CD14-positive monocyte (primary cell): ENCODE data around the gene CEBPG. TPM values are rescaled to one million over a fixed set of nuclear protein-coding genes. Genes with fewer than 3 reads are reported as not detected.

Experiments used
- DNase-seq, 3 donors: peaks; one replicate each; pipeline ENCODE4 v3.0.0-alpha.2; 2011 to 2022
- H2AFZ ChIP-seq: 2 replicates; pipeline ENCODE4 v1.6.0; 2012; ENCODE audit warnings: mild to moderate bottlenecking, low read depth, low read length, inconsistent platforms; ENCODE audit not compliant: insufficient read depth, poor library complexity, severe bottlenecking
- H3K27ac ChIP-seq, 2 donors: 1 replicate in 1 of 2; 2 replicates in 1 of 2; pipeline ENCODE4 v1.5.1; 2012 to 2013; ENCODE audit warnings: low read length in 2 of 2, control low read depth in 1 of 2, inconsistent platforms in 1 of 2, low read depth in 1 of 2, mild to moderate bottlenecking in 1 of 2
- H3K27me3 ChIP-seq, 2 donors: one replicate each; pipeline versions ENCODE4 v1.6.0 to v1.6.1; 2011 to 2013; ENCODE audit warnings: low read length in 2 of 2; ENCODE audit not compliant: control insufficient read depth in 2 of 2, insufficient read depth in 2 of 2
- H3K36me3 ChIP-seq, 2 donors: replicated peaks in 1 of 2; 1 replicate in 1 of 2; 2 replicates in 1 of 2; pipeline versions ENCODE4 v1.5.1 to v1.6.1; 2012 to 2013; ENCODE audit warnings: low read length in 2 of 2, control low read depth in 1 of 2, inconsistent platforms in 1 of 2, mild to moderate bottlenecking in 1 of 2; ENCODE audit not compliant: insufficient read depth in 2 of 2, control insufficient read depth in 1 of 2
- H3K4me1 ChIP-seq, 2 donors: 1 replicate in 1 of 2; 2 replicates in 1 of 2; pipeline versions ENCODE4 v1.5.1 to v1.6.1; 2012 to 2013; ENCODE audit warnings: low read length in 2 of 2, control low read depth in 1 of 2, inconsistent platforms in 1 of 2, mild to moderate bottlenecking in 1 of 2, moderate library complexity in 1 of 2; ENCODE audit not compliant: insufficient read depth in 2 of 2, control insufficient read depth in 1 of 2
- H3K4me2 ChIP-seq: replicated peaks from 2 replicates; pipeline ENCODE3; 2012; ENCODE audit warnings: low read length, moderate library complexity, mild to moderate bottlenecking; ENCODE audit not compliant: poor library complexity, severe bottlenecking; ENCODE audit errors: extremely low read depth
- H3K4me3 ChIP-seq, 3 experiments: fragments of 200-600 bp in 1 of 3; sonication (generic) in 1 of 3; replicated peaks in 1 of 3; 1 replicate in 2 of 3; 2 replicates in 1 of 3; pipeline ENCODE4 v1.5.1; 2011 to 2013; ENCODE audit warnings: low read length in 3 of 3, mild to moderate bottlenecking in 3 of 3, control low read depth in 2 of 3, low read depth in 2 of 3, inconsistent platforms in 1 of 3, moderate library complexity in 1 of 3
- H3K79me2 ChIP-seq: 2 replicates; pipeline ENCODE4 v1.6.0; 2012; ENCODE audit warnings: mild to moderate bottlenecking, control low read depth, inconsistent platforms, low read length, moderate library complexity; ENCODE audit not compliant: insufficient read depth
- H3K9ac ChIP-seq: 2 replicates; pipeline ENCODE4 v1.6.0; 2017; ENCODE audit warnings: low read length, mild to moderate bottlenecking; ENCODE audit not compliant: insufficient read depth, poor library complexity, severe bottlenecking
- H3K9me3 ChIP-seq, 2 donors: replicated peaks in 1 of 2; 1 replicate in 1 of 2; 2 replicates in 1 of 2; pipeline versions ENCODE4 v1.5.1 to v1.6.1; 2012 to 2013; ENCODE audit warnings: low read length in 2 of 2, control low read depth in 1 of 2; ENCODE audit not compliant: control insufficient read depth in 1 of 2, insufficient read depth in 1 of 2
- H4K20me1 ChIP-seq: 2 replicates; pipeline ENCODE4 v1.6.0; 2012; ENCODE audit warnings: mild to moderate bottlenecking, low read length, control low read depth, moderate library complexity; ENCODE audit not compliant: insufficient read depth
- H3K27ac Mint-ChIP-seq, 7 donors: one replicate each; pipeline ENCODE4 v1.8.0; 2020; ENCODE audit warnings: mild to moderate bottlenecking in 7 of 7, mixed read lengths in 7 of 7, moderate library complexity in 6 of 7, inconsistent platforms in 2 of 7
- H3K27me3 Mint-ChIP-seq, 3 donors: one replicate each; pipeline ENCODE4 v1.8.0; 2021 to 2022; ENCODE audit warnings: low read depth in 3 of 3, mild to moderate bottlenecking in 3 of 3, mixed read lengths in 3 of 3, moderate library complexity in 3 of 3, inconsistent platforms in 1 of 3
- H3K36me3 Mint-ChIP-seq, 2 donors: one replicate each; pipeline ENCODE4 v1.8.0; 2020; ENCODE audit warnings: mixed read lengths in 2 of 2, inconsistent platforms in 1 of 2, mild to moderate bottlenecking in 1 of 2
- H3K4me1 Mint-ChIP-seq: one replicate; pipeline ENCODE4 v1.8.0; 2020; ENCODE audit warnings: mild to moderate bottlenecking, mixed read lengths
- H3K4me3 Mint-ChIP-seq, 2 donors: one replicate each; pipeline ENCODE4 v1.8.0; 2020; ENCODE audit warnings: mild to moderate bottlenecking in 2 of 2, mixed read lengths in 2 of 2, moderate library complexity in 1 of 2
- H3K9me3 Mint-ChIP-seq, 7 donors: one replicate each; pipeline ENCODE4 v1.8.0; 2020 to 2022; ENCODE audit warnings: mixed read lengths in 7 of 7, mild to moderate bottlenecking in 6 of 7, moderate library complexity in 6 of 7, inconsistent platforms in 2 of 7
- CTCF ChIP-seq: fragments of 200-600 bp; IDR thresholded peaks from one replicate; pipeline ENCODE4 v1.8.0; 2022; ENCODE audit warnings: antibody characterized with exemption, mild to moderate bottlenecking
- WGBS: methylation state at CpG from one replicate; pipeline ENCODE4 v1.1.5; 2013; ENCODE audit warnings: missing lambda C conversion rate; ENCODE audit not compliant: insufficient coverage; 5-methylcytosine and 5-hydroxymethylcytosine counted together
- intact Hi-C, 2 donors: fragments of 100-400 bp; cut with micrococcal nuclease; formaldehyde crosslinking; loops; one replicate each; pipeline versions ENCODE4 v1.15.0 to v1.15.1; 2023
- polyA plus RNA-seq, 3 donors: library from polyadenylated mRNA; depleted of rRNA in 1 of 3; unstranded in 2 of 3; stranded (reverse) in 1 of 3; fragments of 300-500 nt in 2 of 3; fragments of >200 nt in 1 of 3; fragmentation: Illumina TruSeq in 2 of 3; gene quantifications; 1 replicate in 2 of 3; 2 replicates in 1 of 3; pipeline ENCODE4 v1.2.3, GENCODE V29; 2012 to 2021

Gene CEBPG
- polyA plus RNA-seq, 3 donors: 16.8 to 18.3 (median 17.8) TPM

GRCh38 chr19:33402421-33403220, 29.1 kb downstream of the CEBPG start:
- Histone ChIP-seq H3K27ac (no peak overlapping the region), H4K20me1 (no peaks in the 10 kb centered on the region), H3K9me3 (no peaks in the 10 kb centered on the region), H3K9ac (peak overlapping the region; percentile 0), H3K4me1 (peaks cover 46 to 56% of the 10 kb centered on the region in 2 donors), H3K79me2 (no peaks in the 10 kb centered on the region), H3K4me3 (no peak overlapping the region), H3K4me2 (no peak overlapping the region), H3K36me3 (no peaks in the 10 kb centered on the region), H2AFZ (no peak overlapping the region), H3K27me3 (no peaks in the 10 kb centered on the region)
- intact Hi-C loops: loop anchor here (10.0 kb wide), 2 partner anchors 98 to 258 kb away; partner anchors contain the start of gene CEBPA (in 2 of the 2)
- WGBS: 80% methylated on average over 18 of the region's 18 CpGs
- Mint-ChIP-seq H3K4me3 (no peak overlapping the region), H3K27ac (no peak overlapping the region), H3K9me3 (no peaks in the 10 kb centered on the region), H3K36me3 (peaks cover 9% of the 10 kb centered on the region in 2 donors), H3K4me1 (peaks cover 49% of the 10 kb centered on the region), H3K27me3 (peaks cover 0 to 7% (median 0%) of the 10 kb centered on the region in 3 donors)
- DNase-seq: no peak
- peak; percentile 10 for TF ChIP-seq CTCF

- Mint-ChIP-seq H3K4me3 (no peak overlapping the region), H3K27me3 (peaks cover 0 to 7% (median 0%) of the 10 kb centered on the region in 3 donors)
Observed at GRCh38 chr19:33403221-33403972, 29.9 kb downstream of the CEBPG start.

More at GRCh38 chr19:33403221-33403972, 29.9 kb downstream of the CEBPG start:
- Mint-ChIP-seq H3K27ac (peak overlapping the region in 2 of 7 donors; percentile 40 to 77), H3K36me3 (peaks cover 6 to 7% of the 10 kb centered on the region in 2 donors), H3K4me1 (peaks cover 53% of the 10 kb centered on the region), H3K9me3 (no peaks in the 10 kb centered on the region)
- Histone ChIP-seq H3K27ac (peak overlapping the region; percentile 14 to 27), H4K20me1 (no peaks in the 10 kb centered on the region), H3K4me3 (no peak overlapping the region), H3K9ac (no peak overlapping the region), H3K36me3 (no peaks in the 10 kb centered on the region), H3K4me2 (peak overlapping the region; percentile 54), H3K4me1 (peaks cover 46 to 62% of the 10 kb centered on the region in 2 donors), H2AFZ (no peak overlapping the region), H3K79me2 (no peaks in the 10 kb centered on the region), H3K27me3 (no peaks in the 10 kb centered on the region), H3K9me3 (no peaks in the 10 kb centered on the region)
- intact Hi-C loops: loop anchor here (10.0 kb wide), 2 partner anchors 99 to 259 kb away; partner anchors contain the start of gene CEBPA (in 2 of the 2)
- no peak for DNase-seq
- 94% methylated on average over 8 of the region's 18 CpGs for WGBS
- no peak for TF ChIP-seq CTCF
